Endodermal cell (in vitro differentiated cells): ENCODE measurements around the gene PLPPR5. TPM values are rescaled to one million over a fixed set of nuclear protein-coding genes. Genes with fewer than 3 reads are reported as not detected.

ENCODE experiments used
- DNase-seq: peaks from one replicate; pipeline ENCODE4 v3.0.0-alpha.2; 2017
- H3K27ac ChIP-seq: 2 replicates; pipeline ENCODE4 v1.5.1; 2013; ENCODE audit warnings: mild to moderate bottlenecking, low read depth, low read length, moderate library complexity
- H3K27me3 ChIP-seq: 2 replicates; pipeline ENCODE4 v1.6.1; 2013; ENCODE audit warnings: mild to moderate bottlenecking, low read length, moderate library complexity; ENCODE audit not compliant: insufficient read depth, control insufficient read depth, poor library complexity, severe bottlenecking
- H3K36me3 ChIP-seq: 2 replicates; pipeline ENCODE4 v1.7.0; 2013; ENCODE audit warnings: mild to moderate bottlenecking, low read length, moderate library complexity; ENCODE audit not compliant: control insufficient read depth, insufficient read depth
- H3K4me1 ChIP-seq: one replicate; pipeline ENCODE4 v1.7.0; 2013; ENCODE audit warnings: low read length; ENCODE audit not compliant: control insufficient read depth, insufficient read depth
- H3K4me3 ChIP-seq: 2 replicates; pipeline ENCODE4 v1.5.1; 2013; ENCODE audit warnings: mild to moderate bottlenecking, low read length, moderate library complexity
- H3K9ac ChIP-seq: 2 replicates; pipeline ENCODE4 v1.6.1; 2013; ENCODE audit warnings: mild to moderate bottlenecking, low read length, moderate library complexity; ENCODE audit not compliant: poor library complexity, severe bottlenecking; ENCODE audit errors: extremely low read depth
- H3K9me3 ChIP-seq: 2 replicates; pipeline ENCODE4 v1.6.1; 2013; ENCODE audit warnings: mild to moderate bottlenecking, low read length, moderate library complexity; ENCODE audit not compliant: control insufficient read depth
- H3K27ac Mint-ChIP-seq: 2 replicates; pipeline ENCODE4 v1.8.0; 2020; ENCODE audit warnings: mixed read lengths
- H3K27me3 Mint-ChIP-seq: 2 replicates; pipeline ENCODE4 v1.8.0; 2021; ENCODE audit warnings: mild to moderate bottlenecking, mixed read lengths; ENCODE audit not compliant: insufficient read depth
- H3K36me3 Mint-ChIP-seq: 2 replicates; pipeline ENCODE4 v1.8.0; 2020; ENCODE audit warnings: low read depth, mixed read lengths
- H3K4me1 Mint-ChIP-seq: 2 replicates; pipeline ENCODE4 v1.8.0; 2020; ENCODE audit warnings: mixed read lengths
- H3K4me3 Mint-ChIP-seq: 2 replicates; pipeline ENCODE4 v1.8.0; 2020; ENCODE audit warnings: mild to moderate bottlenecking, moderate library complexity, mixed read lengths
- H3K9me3 Mint-ChIP-seq: 2 replicates; pipeline ENCODE4 v1.8.0; 2020; ENCODE audit warnings: mild to moderate bottlenecking, mixed read lengths
- WGBS, 2 experiments: methylation state at CpG; one replicate each; pipeline versions ENCODE4 v1.1.5 to v1.1.7; 2013; ENCODE audit warnings: missing lambda C conversion rate in 2 of 2, mixed read lengths in 1 of 2; ENCODE audit not compliant: insufficient coverage in 1 of 2, insufficient read length in 1 of 2; 5-methylcytosine and 5-hydroxymethylcytosine counted together
- total RNA-seq, 2 donors: library from RNA; stranded (reverse); fragmentation: NEBNext Ultra II Directional in 1 of 2; extraction: Animal tissue kit (Norgen Biotek cat#: 25700) in 1 of 2; gene quantifications; 2 replicates in 1 of 2; 3 replicates in 1 of 2; pipeline ENCODE4 v1.2.1, GENCODE V29; 2021
- TF ChIP-seq, protein P1 (sequence below): fragments of 200-600 bp; sonication (generic); conservative IDR thresholded peaks from 2 replicates; pipeline ENCODE4 v1.5.0; 2021; ENCODE audit warnings: antibody characterized with exemption, mild to moderate bottlenecking

The PLPPR5 gene
- total RNA-seq, 2 donors from 2014 or later = 0.18 to 0.31 TPM

DNA sequence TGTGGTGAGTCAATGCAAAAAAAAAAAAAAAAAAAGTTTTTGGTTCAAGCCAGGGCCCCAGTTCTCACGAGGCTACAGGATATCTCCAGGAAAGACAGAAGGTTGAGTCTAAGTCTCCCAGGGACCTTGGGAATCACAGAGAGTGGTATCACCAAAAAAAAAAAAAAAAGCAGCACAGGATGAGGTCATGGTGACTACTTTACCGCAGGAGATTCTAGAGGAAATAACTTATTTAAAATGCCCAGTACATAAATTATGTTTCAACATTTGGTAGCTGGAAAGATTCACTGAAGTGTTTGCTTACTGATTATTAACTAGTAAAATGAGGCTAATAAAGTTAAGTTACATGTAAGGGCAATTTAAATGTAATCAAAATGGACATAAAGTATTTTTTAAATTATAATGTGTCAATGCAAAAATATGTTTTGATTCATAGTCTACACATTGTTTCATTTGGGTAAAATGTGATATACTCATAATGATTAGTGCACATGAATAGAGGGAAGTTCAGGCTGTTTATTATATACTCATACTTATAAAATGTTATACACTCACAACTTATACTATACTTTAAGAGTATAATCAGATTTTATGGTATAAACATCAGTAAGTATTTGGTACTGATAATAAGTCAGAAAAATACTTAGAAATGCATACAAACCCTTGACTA, 84.1 kb downstream of the PLPPR5 start:
- DNase-seq = no peak
- no peak overlapping the region for H3K27ac Mint-ChIP-seq
- TF ChIP-seq, protein P1, sequence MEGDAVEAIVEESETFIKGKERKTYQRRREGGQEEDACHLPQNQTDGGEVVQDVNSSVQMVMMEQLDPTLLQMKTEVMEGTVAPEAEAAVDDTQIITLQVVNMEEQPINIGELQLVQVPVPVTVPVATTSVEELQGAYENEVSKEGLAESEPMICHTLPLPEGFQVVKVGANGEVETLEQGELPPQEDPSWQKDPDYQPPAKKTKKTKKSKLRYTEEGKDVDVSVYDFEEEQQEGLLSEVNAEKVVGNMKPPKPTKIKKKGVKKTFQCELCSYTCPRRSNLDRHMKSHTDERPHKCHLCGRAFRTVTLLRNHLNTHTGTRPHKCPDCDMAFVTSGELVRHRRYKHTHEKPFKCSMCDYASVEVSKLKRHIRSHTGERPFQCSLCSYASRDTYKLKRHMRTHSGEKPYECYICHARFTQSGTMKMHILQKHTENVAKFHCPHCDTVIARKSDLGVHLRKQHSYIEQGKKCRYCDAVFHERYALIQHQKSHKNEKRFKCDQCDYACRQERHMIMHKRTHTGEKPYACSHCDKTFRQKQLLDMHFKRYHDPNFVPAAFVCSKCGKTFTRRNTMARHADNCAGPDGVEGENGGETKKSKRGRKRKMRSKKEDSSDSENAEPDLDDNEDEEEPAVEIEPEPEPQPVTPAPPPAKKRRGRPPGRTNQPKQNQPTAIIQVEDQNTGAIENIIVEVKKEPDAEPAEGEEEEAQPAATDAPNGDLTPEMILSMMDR = no peak
- H3K9me3 ChIP-seq = no peaks in the 10 kb centered on the region
- 79 to 100% methylated on average over 1 of the region's 2 CpGs for WGBS, 2 experiments
- no peak overlapping the region for H3K4me3 Mint-ChIP-seq
- peaks cover 2% of the 10 kb centered on the region for H3K4me1 Mint-ChIP-seq
- H3K36me3 ChIP-seq = no peaks in the 10 kb centered on the region
- H3K36me3 Mint-ChIP-seq = no peaks in the 10 kb centered on the region
- no peak overlapping the region for H3K27ac ChIP-seq
- no peaks in the 10 kb centered on the region for H3K27me3 Mint-ChIP-seq
- no peak overlapping the region for H3K4me3 ChIP-seq
- no peaks in the 10 kb centered on the region for H3K4me1 ChIP-seq
- no peak overlapping the region for H3K9ac ChIP-seq
- H3K9me3 Mint-ChIP-seq = no peaks in the 10 kb centered on the region
- no peaks in the 10 kb centered on the region for H3K27me3 ChIP-seq

- TF ChIP-seq, protein P1 = no peak
- no peak for DNase-seq
- Histone ChIP-seq H3K36me3 (no peaks in the 10 kb centered on the region), H3K9ac (no peak overlapping the region), H3K27ac (no peak overlapping the region), H3K4me3 (no peak overlapping the region), H3K27me3 (no peaks in the 10 kb centered on the region), H3K9me3 (no peaks in the 10 kb centered on the region), H3K4me1 (no peaks in the 10 kb centered on the region)
- H3K4me1 Mint-ChIP-seq = peaks cover 2% of the 10 kb centered on the region
- WGBS, 2 experiments = 92% methylated on average over 2 of the region's 2 CpGs; no CpG with 5 or more reads in 1 of the 2 experiments
- H3K27me3 Mint-ChIP-seq = no peaks in the 10 kb centered on the region
- no peaks in the 10 kb centered on the region for H3K9me3 Mint-ChIP-seq
- H3K36me3 Mint-ChIP-seq = no peaks in the 10 kb centered on the region
- no peak overlapping the region for H3K27ac Mint-ChIP-seq
- no peak overlapping the region for H3K4me3 Mint-ChIP-seq
These were observed 85.0 kb downstream of the PLPPR5 start for GRCh38 chr1:98919652-98920051.

DNA sequence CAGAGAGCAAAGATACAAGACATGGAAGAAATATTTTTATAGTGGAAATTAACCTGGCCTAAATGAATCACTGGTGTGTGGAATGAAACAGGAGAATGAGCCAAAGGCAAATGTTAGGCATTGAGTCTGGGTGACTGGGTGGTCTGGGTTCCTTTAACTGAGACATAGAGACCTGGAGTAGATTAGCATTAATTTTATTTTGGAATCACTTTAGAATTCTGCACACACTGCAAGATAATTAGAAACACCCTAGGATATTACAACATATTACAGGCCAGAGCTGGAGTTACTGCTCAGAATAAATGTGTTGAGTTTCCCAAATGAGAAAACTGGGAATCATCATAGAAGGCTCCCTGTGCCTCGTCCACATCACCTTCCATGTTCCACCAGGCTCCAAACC, 85.5 kb downstream of the PLPPR5 start:
- H3K27ac ChIP-seq = no peak overlapping the region
- peaks cover 2% of the 10 kb centered on the region for H3K4me1 Mint-ChIP-seq
- H3K36me3 Mint-ChIP-seq = no peaks in the 10 kb centered on the region
- TF ChIP-seq, protein P1 = no peak
- WGBS, 2 experiments = 86 to 88% methylated on average over 1 of the region's 1 CpG
- no peak overlapping the region for H3K9ac ChIP-seq
- H3K9me3 Mint-ChIP-seq = no peaks in the 10 kb centered on the region
- H3K27ac Mint-ChIP-seq = no peak overlapping the region
- H3K36me3 ChIP-seq = no peaks in the 10 kb centered on the region
- DNase-seq = no peak
- H3K27me3 ChIP-seq = no peaks in the 10 kb centered on the region
- H3K9me3 ChIP-seq = no peaks in the 10 kb centered on the region
- no peaks in the 10 kb centered on the region for H3K27me3 Mint-ChIP-seq
- H3K4me3 Mint-ChIP-seq = no peak overlapping the region
- no peaks in the 10 kb centered on the region for H3K4me1 ChIP-seq
- no peak overlapping the region for H3K4me3 ChIP-seq
